ENCODE data around the gene CEACAM16.
"Not testable (repeated sequence)": the region's sequence is repeated elsewhere in the genome, so short reads cannot be mapped to it uniquely, and the experiment has no call there.

Gene CEACAM16

DNA sequence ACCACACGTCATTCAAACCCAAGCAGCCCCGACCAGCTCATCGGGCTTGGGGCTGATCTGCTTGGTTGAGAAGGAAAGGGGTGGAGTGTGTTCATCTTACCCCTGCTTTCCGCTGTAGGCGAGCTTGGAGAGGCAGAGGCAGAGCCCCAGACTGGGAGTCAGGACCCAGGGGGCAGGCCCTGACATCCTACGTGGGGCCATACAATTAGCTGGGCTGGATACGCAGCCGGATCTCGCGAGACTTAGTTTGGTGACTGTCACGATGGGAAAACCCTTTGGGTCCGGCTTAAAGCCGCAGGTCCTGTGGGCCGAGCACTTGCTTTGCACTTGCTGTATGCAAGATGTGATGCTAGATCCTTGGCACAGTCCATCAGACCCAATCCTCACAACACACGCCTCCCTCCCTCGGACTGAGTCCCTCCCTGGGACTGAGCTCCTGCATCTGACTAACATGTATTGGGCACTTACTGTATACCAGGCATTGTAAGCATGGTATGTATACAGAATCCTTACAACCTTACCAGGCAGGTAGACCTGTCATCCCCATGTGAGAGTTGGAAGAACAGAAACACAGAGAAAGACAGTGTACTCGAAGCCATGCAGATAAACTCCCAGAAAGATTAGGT is 3.7 kb downstream of the CEACAM16 start:
- DNase-seq (ENCODE audit: insufficient read length, low spot score) = no peak
- FAIRE-seq = no peak

DNA sequence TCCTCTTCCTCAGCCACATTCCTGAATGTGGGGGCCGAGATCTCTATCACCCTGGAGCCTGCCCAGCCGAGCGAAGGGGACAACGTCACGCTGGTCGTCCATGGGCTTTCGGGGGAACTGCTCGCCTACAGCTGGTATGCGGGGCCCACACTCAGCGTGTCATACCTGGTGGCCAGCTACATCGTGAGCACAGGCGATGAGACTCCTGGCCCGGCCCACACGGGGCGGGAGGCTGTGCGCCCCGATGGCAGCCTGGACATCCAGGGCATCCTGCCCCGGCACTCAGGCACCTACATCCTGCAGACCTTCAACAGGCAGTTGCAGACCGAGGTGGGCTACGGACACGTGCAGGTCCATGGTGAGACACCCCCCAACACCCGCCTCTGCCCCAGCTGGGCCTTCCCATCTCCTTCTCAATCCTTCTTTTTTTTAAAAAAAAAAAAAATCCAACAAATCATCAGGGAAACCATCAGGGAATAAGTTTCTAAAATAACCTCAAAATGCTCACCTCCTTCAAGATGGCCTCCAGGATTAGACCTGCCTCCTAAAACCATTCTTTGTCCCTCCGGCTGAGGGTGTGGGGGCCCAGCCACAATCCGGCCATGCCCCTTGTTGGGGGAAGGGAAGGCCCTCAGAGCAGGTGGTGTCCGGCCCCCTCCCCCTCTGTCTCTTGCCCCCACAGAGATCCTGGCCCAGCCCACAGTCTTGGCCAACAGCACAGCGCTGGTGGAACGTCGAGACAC is 4.6 kb downstream of the CEACAM16 start:
- DNase-seq (ENCODE audit: insufficient read length, low spot score) = no peak
- no peak for FAIRE-seq

DNA sequence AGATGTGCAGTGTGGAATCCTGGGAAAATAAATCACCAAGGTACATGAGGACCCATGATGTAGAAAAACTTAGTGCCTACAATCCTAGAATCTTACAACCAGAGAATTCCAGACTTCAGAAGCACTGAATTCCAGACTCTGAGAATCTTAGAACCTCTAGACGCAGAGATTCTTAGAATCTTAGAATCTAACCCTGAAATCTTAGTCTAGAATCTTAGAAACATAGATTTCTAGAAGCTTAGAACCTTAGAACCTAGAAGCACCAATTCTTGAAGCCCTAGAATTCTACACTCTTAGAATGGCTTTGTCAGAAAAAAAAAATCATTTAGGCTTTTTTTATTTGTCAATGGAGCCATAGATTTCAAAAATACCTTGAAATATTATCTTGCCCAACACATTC is 6.0 kb downstream of the CEACAM16 start:
- DNase-seq (ENCODE audit: insufficient read length, low spot score) (no peak), FAIRE-seq (no peak)

DNA sequence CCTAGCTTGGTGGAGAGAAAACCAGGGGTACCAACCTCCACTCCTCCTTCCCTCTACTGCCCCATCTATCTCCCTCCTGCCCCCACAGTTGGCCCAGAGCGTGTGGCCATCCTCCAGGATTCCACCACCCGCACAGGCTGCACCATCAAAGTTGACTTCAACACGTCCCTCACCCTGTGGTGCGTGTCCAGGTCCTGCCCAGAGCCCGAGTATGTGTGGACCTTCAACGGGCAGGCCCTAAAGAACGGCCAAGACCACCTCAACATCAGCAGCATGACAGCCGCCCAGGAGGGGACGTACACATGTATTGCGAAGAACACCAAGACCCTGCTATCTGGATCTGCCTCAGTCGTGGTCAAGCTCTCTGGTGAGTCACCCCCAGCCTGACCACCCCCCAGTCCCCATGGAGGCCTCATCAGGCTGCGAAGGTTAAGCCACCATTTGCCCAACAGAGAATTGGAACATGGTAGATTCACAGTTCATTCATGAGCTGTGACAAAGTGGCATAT is 6.6 kb downstream of the CEACAM16 start:
- FAIRE-seq = no peak

GRCh38 chr19:44706506-44707236 is 7.7 kb downstream of the CEACAM16 start:
- DNase-seq (ENCODE audit: insufficient read length, low spot score) (no peak), FAIRE-seq (no peak)

More for the DNA sequence above, 6.6 kb downstream of the CEACAM16 start:
- DNase-seq (ENCODE audit: insufficient read length, low spot score) = no peak

DNA sequence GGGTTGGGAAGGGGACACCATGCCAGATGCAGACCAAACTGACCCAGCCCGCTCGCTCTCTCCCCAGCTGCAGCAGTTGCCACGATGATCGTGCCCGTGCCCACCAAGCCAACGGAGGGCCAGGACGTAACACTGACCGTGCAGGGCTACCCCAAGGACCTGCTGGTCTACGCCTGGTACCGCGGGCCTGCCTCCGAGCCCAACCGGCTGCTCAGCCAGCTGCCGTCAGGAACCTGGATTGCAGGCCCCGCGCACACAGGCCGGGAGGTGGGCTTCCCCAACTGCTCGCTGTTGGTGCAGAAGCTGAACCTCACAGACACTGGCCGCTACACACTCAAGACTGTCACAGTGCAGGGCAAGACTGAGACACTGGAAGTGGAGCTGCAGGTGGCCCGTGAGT is 8.8 kb downstream of the CEACAM16 start:
- DNase-seq (ENCODE audit: insufficient read length, low spot score) = no peak
- FAIRE-seq = no peak

DNA sequence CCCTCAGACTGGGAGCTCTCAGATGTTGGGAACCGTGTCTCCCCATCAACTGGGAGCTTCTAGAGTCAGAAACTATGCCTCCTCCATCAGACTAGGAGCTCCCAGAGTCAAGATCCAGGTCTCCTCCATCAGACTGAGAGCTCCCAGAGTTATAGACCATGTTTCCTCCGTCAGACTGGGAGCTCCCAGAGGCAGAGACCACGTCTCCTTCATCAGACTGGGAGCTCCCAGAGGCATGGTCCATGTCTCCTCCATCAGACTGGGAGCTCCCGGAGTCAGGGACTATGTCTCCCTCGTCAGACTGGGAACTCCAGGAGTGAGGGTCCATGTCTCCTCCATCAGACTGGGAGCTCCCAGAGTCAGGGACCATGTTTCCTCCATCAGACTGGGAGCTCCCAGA is 10.0 kb downstream of the CEACAM16 start:
- no peak for FAIRE-seq
- no peak for DNase-seq (ENCODE audit: insufficient read length, low spot score)

GRCh38 chr19:44709434-44710266 is 10.7 kb downstream of the CEACAM16 start:
- DNase-seq (ENCODE audit: insufficient read length, low spot score); FAIRE-seq: not testable (repeated sequence)

DNA sequence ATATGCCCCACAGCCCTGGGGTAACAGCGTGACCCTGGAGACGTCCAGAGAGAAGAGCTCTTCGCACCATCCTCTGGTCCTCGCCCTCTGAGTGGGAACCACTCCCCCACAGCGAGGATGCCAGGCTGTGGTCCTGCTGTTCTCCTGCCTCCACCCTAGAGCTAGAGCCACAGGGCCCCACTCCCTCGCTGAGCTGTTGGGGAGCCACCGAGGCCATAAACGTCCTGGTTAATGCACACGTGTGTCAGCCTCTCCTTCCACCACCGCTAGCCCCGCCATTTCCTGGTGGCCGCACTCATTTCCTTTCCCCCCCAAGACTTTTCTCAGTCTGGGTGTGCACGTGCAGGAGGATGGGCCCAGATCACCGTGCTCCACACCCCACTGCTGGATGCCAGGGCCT is 11.5 kb downstream of the CEACAM16 start:
- FAIRE-seq = no peak

DNA sequence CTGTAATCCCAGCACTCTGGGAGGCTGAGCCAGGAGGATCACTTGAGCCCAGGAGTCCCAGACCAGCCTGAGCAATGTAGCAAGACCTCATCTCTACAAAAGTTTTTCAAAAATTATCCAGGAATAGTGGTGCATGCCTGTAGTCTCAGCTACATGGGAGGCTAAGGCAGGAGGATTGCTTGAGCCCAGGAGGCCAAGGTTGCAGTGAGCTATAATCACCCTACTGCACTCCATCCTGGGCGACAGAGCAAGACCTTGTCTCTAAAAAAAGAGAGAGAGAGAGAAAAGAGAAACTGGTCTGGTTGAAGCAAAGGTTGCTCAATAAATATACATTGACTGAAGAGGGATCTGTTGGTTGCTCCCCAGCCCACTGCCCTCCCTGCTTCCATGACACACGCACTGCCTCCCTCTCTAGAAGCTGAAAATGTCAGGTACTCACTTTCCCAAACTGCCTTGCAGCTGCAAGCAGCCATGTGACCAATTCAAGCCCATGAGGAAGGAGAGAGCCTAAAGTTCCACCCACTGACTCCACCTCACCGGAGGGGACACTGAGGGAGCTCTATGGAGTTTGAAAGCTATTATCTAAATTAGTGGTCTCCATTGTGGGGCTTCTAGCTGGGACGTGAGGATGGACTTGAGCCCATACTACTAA is 14.0 kb downstream of the CEACAM16 start:
- FAIRE-seq (no peak), DNase-seq (ENCODE audit: insufficient read length, low spot score) (no peak)

More for the DNA sequence above, 11.5 kb downstream of the CEACAM16 start:
- DNase-seq (ENCODE audit: insufficient read length, low spot score) = no peak

DNA sequence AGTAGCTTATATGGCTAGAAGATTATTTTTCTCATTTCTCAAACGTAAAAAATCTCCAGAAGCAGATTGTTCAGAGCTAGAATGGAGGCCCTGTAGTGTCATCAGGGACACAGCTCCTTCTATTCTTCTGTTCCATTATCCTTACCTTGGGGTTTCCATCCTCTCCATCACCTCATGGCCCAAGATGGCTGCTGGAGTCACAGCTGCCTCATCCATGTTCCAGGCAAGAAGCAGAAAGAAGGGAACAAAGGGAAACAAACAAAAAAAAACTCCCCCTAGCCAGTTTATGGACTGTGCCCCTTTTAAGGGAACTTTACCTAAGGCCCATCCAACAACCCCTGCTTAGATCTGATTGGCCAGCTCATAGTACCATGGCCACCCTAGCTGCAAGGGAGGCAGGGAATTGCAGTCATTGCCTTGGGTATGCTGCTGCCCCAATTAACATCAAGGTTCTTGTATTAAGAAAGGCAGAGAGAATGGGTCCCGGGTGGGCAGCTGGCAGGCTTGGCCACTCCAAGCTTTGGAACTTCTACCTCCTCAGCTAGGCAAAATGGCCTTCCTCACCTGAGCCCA is 15.7 kb downstream of the CEACAM16 start:
- DNase-seq (ENCODE audit: insufficient read length, low spot score) (no peak), FAIRE-seq (no peak)

DNA sequence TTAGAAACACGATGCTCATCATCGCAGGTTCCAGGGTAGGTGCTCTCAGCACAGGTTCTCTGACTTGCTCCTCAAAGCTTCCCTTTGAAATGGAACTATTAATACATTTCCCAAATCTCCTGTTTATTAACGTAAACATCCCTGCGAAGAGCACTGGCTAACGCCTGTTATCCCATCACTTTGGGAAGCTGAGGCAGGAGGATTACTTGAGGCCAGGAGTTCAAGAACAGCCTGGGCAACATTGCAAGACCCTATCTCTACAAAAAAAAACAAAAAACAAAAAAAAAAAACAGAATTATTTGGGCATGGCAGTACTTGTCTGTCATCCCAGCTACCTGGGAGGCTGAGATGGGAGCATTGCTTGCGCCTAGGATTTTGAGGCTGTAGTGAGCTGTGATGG is 18.7 kb downstream of the CEACAM16 start:
- DNase-seq (ENCODE audit: insufficient read length, low spot score) (no peak), FAIRE-seq (no peak)

DNA sequence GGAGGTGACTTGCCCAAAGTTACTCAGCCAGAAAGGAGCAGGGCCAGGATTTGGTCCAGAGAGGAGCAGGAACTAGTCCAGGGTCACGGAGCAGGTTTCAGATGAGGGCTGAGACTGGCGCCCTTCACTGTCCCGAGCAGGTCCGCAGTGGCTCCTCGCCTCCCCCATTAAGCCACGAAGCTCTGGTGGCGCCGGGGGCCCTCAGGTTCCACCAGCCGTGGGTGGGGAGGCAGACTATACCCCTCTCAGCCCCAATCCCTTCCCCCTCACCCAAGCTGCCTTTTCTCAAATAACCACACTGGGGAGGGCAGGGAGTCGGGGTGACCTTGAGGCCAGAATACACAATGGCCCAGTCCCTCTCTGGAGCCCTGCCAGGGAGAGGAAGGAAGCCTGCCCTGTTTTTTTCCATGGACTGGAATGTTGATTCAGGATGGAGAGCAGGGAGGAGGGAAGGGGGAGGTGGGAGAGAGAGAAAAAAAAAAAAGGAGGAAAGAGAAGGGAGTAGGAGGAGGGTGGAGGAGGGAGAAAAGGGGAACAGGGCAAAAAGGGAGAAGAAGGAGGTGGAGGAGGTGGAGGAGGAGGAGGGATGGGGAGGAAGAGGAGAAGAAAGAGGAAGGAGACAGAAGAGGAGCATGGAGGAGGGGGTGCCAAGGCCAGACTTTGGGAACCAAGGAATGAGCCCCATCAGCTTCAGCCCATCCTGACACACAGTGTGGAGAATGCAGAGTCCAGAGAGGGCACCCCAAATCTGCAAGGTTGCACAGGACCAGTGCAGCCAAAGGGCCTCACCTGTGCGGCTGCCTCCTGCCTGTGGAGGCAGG is 19.7 kb downstream of the CEACAM16 start:
- FAIRE-seq (no peak), DNase-seq (ENCODE audit: insufficient read length, low spot score) (no peak)

DNA sequence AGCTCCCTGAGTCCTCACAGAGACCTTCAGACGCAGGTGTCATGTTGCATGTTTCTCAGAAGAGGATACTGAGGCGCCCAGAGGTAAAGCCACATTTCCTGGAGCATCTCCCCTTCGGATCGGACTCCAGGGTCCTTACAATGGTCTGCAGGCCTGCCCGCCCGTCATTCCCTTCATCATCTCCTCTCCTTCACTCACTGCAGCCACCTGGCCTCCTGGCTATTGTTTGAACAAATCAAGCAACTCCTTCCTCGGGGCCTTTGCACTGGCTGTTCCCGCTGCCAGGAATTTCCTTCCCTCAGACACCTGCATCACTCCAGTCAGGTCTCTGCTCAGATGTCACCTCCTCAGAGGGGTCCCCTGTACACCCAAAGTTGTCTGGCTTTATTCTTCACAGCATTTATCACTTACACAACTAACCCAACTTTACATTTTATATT is 20.3 kb downstream of the CEACAM16 start:
- no peak for FAIRE-seq

DNA sequence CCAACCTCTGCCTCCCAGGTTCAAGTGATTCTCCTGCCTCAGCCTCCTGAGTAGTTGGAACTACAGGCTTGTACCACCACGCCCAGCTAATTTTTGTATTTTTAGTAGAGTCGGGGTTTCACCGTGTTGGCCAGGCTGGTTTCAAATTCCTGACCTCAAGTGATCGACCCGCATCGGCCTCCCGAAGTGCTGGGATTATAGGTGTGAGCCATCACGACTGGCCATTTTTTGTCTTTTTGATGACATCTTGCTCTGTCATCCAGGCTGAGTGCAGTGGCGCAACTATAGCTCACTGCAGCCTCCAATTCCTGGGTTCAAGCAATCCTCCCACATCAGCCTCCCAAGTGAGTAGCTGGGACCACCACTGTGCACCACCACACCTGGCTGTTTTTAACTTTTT is 21.4 kb downstream of the CEACAM16 start:
- not testable (repeated sequence) for FAIRE-seq; DNase-seq (ENCODE audit: insufficient read length, low spot score)

More for the DNA sequence above, 20.3 kb downstream of the CEACAM16 start:
- no peak for DNase-seq (ENCODE audit: insufficient read length, low spot score)

GRCh38 chr19:44720945-44721344 is 22.0 kb downstream of the CEACAM16 start:
- DNase-seq (ENCODE audit: insufficient read length, low spot score) (no peak), FAIRE-seq (no peak)

GRCh38 chr19:44721369-44721768 is 22.4 kb downstream of the CEACAM16 start:
- FAIRE-seq; DNase-seq (ENCODE audit: insufficient read length, low spot score): not testable (repeated sequence)
